Lung (tissue), 12 donors: ENCODE results near the gene PRKN. TPM values are rescaled to one million over a fixed set of nuclear protein-coding genes. Genes with fewer than 3 reads are reported as not detected.

Experiments
- ATAC-seq: fragments of 200-7000 bp; cut with Tn5 transposase; one replicate; pipeline ENCODE4 v1.9.1; 2020; ENCODE audit warnings: moderate number of reproducible peaks; ENCODE audit not compliant: insufficient read depth, low FRiP score
- DNase-seq, 3 donors: peaks; one replicate each; pipeline ENCODE4 v3.0.0-alpha.2; 2013 to 2017
- H3K27ac ChIP-seq, 2 donors: one replicate each; pipeline ENCODE4 v1.5.1; 2013; ENCODE audit warnings: mild to moderate bottlenecking in 2 of 2, moderate library complexity in 2 of 2, control low read depth in 1 of 2, inconsistent platforms in 1 of 2, low read depth in 1 of 2, low read length in 1 of 2
- H3K27me3 ChIP-seq, 3 donors: one replicate each; pipeline ENCODE4 v1.5.1; 2013; ENCODE audit warnings: low read length in 2 of 3; ENCODE audit not compliant: control insufficient read depth in 3 of 3, insufficient read depth in 3 of 3
- H3K36me3 ChIP-seq, 4 donors: one replicate each; pipeline ENCODE4 v1.5.1; 2013; ENCODE audit warnings: low read length in 4 of 4, mild to moderate bottlenecking in 1 of 4, moderate library complexity in 1 of 4; ENCODE audit not compliant: control insufficient read depth in 4 of 4, insufficient read depth in 4 of 4
- H3K4me1 ChIP-seq, 5 donors: one replicate each; pipeline ENCODE4 v1.5.1; 2013; ENCODE audit warnings: low read length in 5 of 5, mild to moderate bottlenecking in 2 of 5, moderate library complexity in 1 of 5; ENCODE audit not compliant: control insufficient read depth in 5 of 5, insufficient read depth in 5 of 5
- H3K4me3 ChIP-seq: one replicate; pipeline ENCODE4 v1.5.1; 2013; ENCODE audit warnings: mild to moderate bottlenecking, control low read depth, moderate library complexity
- H3K9ac ChIP-seq, 2 donors: one replicate each; pipeline ENCODE4 v1.5.1; 2013; ENCODE audit warnings: low read length in 2 of 2, control low read depth in 1 of 2; ENCODE audit not compliant: insufficient read depth in 1 of 2
- H3K9me3 ChIP-seq, 4 donors: one replicate each; pipeline ENCODE4 v1.5.1; 2013; ENCODE audit warnings: low read length in 3 of 4, mild to moderate bottlenecking in 1 of 4, moderate library complexity in 1 of 4; ENCODE audit not compliant: control insufficient read depth in 4 of 4, insufficient read depth in 3 of 4
- WGBS, 2 donors: extraction: QIAGEN DNeasy Blood & Tissue Kit; methylation state at CpG; one replicate each; pipeline ENCODE4 v1.1.7; 2013; 5-methylcytosine and 5-hydroxymethylcytosine counted together
- polyA plus RNA-seq, 2 donors: library from polyadenylated mRNA; stranded (reverse); fragments of 200-250 nt; gene quantifications; one replicate each; pipeline ENCODE4 v1.2.1, GENCODE V29; 2013
- total RNA-seq, 2 donors: library from RNA; depleted of rRNA in 1 of 2; stranded (reverse); fragments of >200 nt in 1 of 2; gene quantifications; one replicate each; pipeline ENCODE4 v1.2.1, GENCODE V29; 2014 to 2021
- TF ChIP-seq, protein P1 (sequence below): IDR thresholded peaks from 2 replicates; pipeline ENCODE4 v1.5.1; 2012; ENCODE audit warnings: mild to moderate bottlenecking; ENCODE audit errors: control extremely low read depth, extremely low read depth
- donor health status: control.
- donor health status: control.
- donor health status: Bipolar disorder and iron deficiency.
- donor health status: healthy.
- donor health status: DM: yes; HTN: yes; CAD: no.

Gene PRKN
- total and polyA plus RNA-seq, 4 donors: 0.27 to 11.2 (median 3.1) TPM

- Histone ChIP-seq H3K9me3 (no peaks in the 10 kb centered on the region), H3K9ac (no peak overlapping the region), H3K4me3 (no peak overlapping the region), H3K27ac (no peak overlapping the region), H3K27me3 (no peaks in the 10 kb centered on the region), H3K36me3 (no peaks in the 10 kb centered on the region), H3K4me1 (peaks cover 0 to 11% (median 2%) of the 10 kb centered on the region in 5 donors)
- ATAC-seq (no peak), DNase-seq (no peak)
- TF ChIP-seq, protein P1, sequence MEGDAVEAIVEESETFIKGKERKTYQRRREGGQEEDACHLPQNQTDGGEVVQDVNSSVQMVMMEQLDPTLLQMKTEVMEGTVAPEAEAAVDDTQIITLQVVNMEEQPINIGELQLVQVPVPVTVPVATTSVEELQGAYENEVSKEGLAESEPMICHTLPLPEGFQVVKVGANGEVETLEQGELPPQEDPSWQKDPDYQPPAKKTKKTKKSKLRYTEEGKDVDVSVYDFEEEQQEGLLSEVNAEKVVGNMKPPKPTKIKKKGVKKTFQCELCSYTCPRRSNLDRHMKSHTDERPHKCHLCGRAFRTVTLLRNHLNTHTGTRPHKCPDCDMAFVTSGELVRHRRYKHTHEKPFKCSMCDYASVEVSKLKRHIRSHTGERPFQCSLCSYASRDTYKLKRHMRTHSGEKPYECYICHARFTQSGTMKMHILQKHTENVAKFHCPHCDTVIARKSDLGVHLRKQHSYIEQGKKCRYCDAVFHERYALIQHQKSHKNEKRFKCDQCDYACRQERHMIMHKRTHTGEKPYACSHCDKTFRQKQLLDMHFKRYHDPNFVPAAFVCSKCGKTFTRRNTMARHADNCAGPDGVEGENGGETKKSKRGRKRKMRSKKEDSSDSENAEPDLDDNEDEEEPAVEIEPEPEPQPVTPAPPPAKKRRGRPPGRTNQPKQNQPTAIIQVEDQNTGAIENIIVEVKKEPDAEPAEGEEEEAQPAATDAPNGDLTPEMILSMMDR: no peak
- 74 to 80% methylated on average over 9 of the region's 9 CpGs for WGBS, 2 donors
Measured at GRCh38 chr6:161434350-161434749, 1293.2 kb downstream of the PRKN start.

- TF ChIP-seq, protein P1: no peak
- H3K9me3 ChIP-seq: no peaks in the 10 kb centered on the region
- no peak overlapping the region for H3K9ac ChIP-seq
- no peak for DNase-seq
- no peak overlapping the region for H3K27ac ChIP-seq
- H3K27me3 ChIP-seq: no peaks in the 10 kb centered on the region
- no peak overlapping the region for H3K4me3 ChIP-seq
- H3K4me1 ChIP-seq: peaks cover 0 to 11% (median 2%) of the 10 kb centered on the region in 5 donors
- 90 to 95% methylated on average over 3 of the region's 3 CpGs for WGBS, 2 donors
- no peaks in the 10 kb centered on the region for H3K36me3 ChIP-seq
- no peak for ATAC-seq
Measured at GRCh38 chr6:161432546-161432945, 1295.0 kb downstream of the PRKN start.

GRCh38 chr6:161429921-161430490, 1297.6 kb downstream of the PRKN start:
- Histone ChIP-seq H3K9me3 (no peaks in the 10 kb centered on the region), H3K36me3 (no peaks in the 10 kb centered on the region), H3K27me3 (no peaks in the 10 kb centered on the region), H3K4me3 (no peak overlapping the region), H3K9ac (no peak overlapping the region), H3K4me1 (peaks cover 0 to 5% (median 2%) of the 10 kb centered on the region in 5 donors), H3K27ac (no peak overlapping the region)
- TF ChIP-seq, protein P1: no peak
- DNase-seq: no peak
- ATAC-seq: no peak
- WGBS, 2 donors: 92% methylated on average over 3 of the region's 3 CpGs

- H3K9me3 ChIP-seq: no peaks in the 10 kb centered on the region
- DNase-seq (no peak), ATAC-seq (no peak)
- H3K9ac ChIP-seq: no peak overlapping the region
- H3K27me3 ChIP-seq: no peaks in the 10 kb centered on the region
- TF ChIP-seq, protein P1: no peak
- no peaks in the 10 kb centered on the region for H3K36me3 ChIP-seq
- no peak overlapping the region for H3K4me3 ChIP-seq
- H3K4me1 ChIP-seq: peaks cover 0 to 2% (median 0%) of the 10 kb centered on the region in 5 donors
- no peak overlapping the region for H3K27ac ChIP-seq
Measured at GRCh38 chr6:161424421-161424820, 1303.1 kb downstream of the PRKN start.
